Tibial artery (tissue), 4 donors: Measurements from ENCODE around the gene RPL28.

ENCODE experiments used
- DNase-seq, 2 donors: peaks; one replicate each; pipeline ENCODE4 v3.0.0-alpha.2; 2019
- H3K27ac ChIP-seq, 2 donors: fragments of 200-600 bp; sonication (generic) in 1 of 2; 1 replicate in 1 of 2; 2 replicates in 1 of 2; pipeline ENCODE4 v1.5.1; 2018 to 2019; ENCODE audit warnings: mild to moderate bottlenecking in 1 of 2
- H3K27me3 ChIP-seq, 2 donors: fragments of 200-600 bp; sonication (generic) in 1 of 2; one replicate each; pipeline versions ENCODE4 v1.5.1 to v1.6.0; 2016 to 2019
- H3K36me3 ChIP-seq, 3 donors: fragments of 200-600 bp; sonication (generic) in 2 of 3; one replicate each; pipeline ENCODE4 v1.5.1; 2016 to 2019; ENCODE audit warnings: mild to moderate bottlenecking in 2 of 3
- H3K4me1 ChIP-seq, 4 donors: fragments of 200-600 bp; sonication (generic) in 2 of 4; 1 replicate in 3 of 4; 2 replicates in 1 of 4; pipeline ENCODE4 v1.5.1; 2016 to 2019
- H3K4me3 ChIP-seq, 2 donors: fragments of 200-600 bp; sonication (generic) in 1 of 2; 1 replicate in 1 of 2; 2 replicates in 1 of 2; pipeline ENCODE4 v1.5.1; 2018 to 2019; ENCODE audit warnings: mild to moderate bottlenecking in 2 of 2
- H3K9me3 ChIP-seq, 3 donors: fragments of 200-600 bp; sonication (generic) in 1 of 3; one replicate each; pipeline ENCODE4 v1.5.1; 2016 to 2019
- intact Hi-C: fragments of 100-400 bp; cut with DNase I; formaldehyde crosslinking; loops from one replicate; pipeline ENCODE4 v1.15.0; 2023; ENCODE audit warnings: low total_unique reads
- TF ChIP-seq, protein P1 (sequence below), 2 experiments: fragments of 200-600 bp in 1 of 2; fragments of 450-650 bp in 1 of 2; IDR thresholded peaks; one replicate each; pipeline ENCODE4 v1.5.1; 2017 to 2019; ENCODE audit warnings: antibody characterized with exemption in 2 of 2, mild to moderate bottlenecking in 1 of 2, moderate library complexity in 1 of 2

The RPL28 gene

DNA sequence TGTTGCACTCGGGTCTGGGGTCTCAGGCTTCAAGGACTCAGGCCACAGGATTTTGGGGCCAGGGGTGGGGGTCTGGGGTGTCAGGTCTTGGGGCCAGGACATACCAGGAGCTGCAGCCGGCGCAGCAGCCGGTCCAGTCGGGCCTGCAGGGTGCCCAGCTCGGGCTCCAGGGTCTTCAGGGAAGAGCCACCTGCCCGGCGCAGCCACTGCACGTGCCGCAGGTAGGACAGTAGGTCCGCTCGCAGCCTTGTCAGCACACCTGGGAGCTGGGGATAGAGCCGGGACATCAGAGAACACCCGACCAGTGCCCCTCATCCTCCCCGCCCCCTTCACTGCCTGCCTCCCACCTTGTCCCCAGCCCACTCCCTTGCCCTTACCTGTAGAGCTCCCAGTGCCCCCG is 17.6 kb upstream of the RPL28 start:
- TF ChIP-seq, protein P1, sequence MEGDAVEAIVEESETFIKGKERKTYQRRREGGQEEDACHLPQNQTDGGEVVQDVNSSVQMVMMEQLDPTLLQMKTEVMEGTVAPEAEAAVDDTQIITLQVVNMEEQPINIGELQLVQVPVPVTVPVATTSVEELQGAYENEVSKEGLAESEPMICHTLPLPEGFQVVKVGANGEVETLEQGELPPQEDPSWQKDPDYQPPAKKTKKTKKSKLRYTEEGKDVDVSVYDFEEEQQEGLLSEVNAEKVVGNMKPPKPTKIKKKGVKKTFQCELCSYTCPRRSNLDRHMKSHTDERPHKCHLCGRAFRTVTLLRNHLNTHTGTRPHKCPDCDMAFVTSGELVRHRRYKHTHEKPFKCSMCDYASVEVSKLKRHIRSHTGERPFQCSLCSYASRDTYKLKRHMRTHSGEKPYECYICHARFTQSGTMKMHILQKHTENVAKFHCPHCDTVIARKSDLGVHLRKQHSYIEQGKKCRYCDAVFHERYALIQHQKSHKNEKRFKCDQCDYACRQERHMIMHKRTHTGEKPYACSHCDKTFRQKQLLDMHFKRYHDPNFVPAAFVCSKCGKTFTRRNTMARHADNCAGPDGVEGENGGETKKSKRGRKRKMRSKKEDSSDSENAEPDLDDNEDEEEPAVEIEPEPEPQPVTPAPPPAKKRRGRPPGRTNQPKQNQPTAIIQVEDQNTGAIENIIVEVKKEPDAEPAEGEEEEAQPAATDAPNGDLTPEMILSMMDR (IDR thresholded peaks at IDR 0.05), result no peak
- H3K27me3 ChIP-seq, result peaks cover 0 to 69% of the 10 kb centered on the region in 2 donors
- H3K36me3 ChIP-seq, result no peaks in the 10 kb centered on the region
- no peak overlapping the region for H3K27ac ChIP-seq
- no peak overlapping the region for H3K4me3 ChIP-seq
- H3K4me1 ChIP-seq, result peaks cover 0 to 23% (median 14%) of the 10 kb centered on the region in 4 donors
- H3K9me3 ChIP-seq, result no peaks in the 10 kb centered on the region
- intact Hi-C loops, result no loop called here
- DNase-seq, result no peak

DNA sequence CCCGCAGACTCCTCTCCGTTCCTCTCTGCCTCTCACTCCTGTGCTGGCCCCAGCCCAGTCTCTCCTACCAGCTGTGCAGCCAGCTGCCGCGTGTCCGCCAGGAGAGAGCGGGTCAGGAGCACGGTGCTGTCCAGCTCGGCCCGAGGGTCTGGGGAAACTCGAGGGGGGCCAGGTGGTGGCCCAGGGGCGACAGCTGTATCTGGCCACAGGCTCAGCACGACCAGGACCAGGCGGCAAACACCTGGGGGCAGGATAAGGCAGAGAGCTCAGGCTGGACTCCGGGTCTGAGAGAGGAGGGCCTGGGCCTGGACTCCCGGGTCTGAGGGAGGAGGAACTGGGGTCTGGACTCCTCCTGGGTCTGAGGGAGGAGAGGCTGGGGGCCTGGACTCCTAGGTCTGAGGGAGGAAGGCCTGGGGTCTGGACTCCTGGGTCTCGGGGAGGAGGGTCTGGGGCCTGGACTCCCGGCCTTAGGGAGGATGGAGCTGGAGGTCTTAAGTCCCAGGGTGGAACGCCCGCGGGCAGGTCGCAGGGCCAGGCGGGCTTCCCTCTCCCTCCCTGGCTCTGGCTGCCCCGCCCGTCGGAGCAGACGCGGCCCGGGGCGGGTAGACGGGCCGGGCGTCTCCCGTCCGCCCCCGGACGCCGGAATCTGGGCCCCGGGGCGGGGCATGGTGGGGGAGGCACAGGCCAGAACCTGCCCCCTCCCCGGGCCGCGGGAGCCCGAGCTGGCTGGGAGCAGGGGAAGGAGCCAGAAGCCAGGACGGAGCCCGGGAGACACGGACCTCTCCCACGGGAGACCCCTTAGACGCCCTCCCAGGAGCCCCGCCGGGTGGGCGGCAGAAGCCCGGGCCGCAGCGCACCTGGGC is 16.8 kb upstream of the RPL28 start:
- H3K4me3 ChIP-seq, result peak overlapping the region in 1 of 2 donors; percentile 31
- DNase-seq, result no peak
- intact Hi-C loops, result no loop called here
- H3K27me3 ChIP-seq, result peaks cover 0 to 77% of the 10 kb centered on the region in 2 donors
- no peak overlapping the region for H3K27ac ChIP-seq
- H3K4me1 ChIP-seq, result peaks cover 0 to 27% (median 14%) of the 10 kb centered on the region in 4 donors
- TF ChIP-seq, protein P1 (IDR thresholded peaks at IDR 0.05), result no peak
- H3K36me3 ChIP-seq, result no peaks in the 10 kb centered on the region
- H3K9me3 ChIP-seq, result no peaks in the 10 kb centered on the region

DNA sequence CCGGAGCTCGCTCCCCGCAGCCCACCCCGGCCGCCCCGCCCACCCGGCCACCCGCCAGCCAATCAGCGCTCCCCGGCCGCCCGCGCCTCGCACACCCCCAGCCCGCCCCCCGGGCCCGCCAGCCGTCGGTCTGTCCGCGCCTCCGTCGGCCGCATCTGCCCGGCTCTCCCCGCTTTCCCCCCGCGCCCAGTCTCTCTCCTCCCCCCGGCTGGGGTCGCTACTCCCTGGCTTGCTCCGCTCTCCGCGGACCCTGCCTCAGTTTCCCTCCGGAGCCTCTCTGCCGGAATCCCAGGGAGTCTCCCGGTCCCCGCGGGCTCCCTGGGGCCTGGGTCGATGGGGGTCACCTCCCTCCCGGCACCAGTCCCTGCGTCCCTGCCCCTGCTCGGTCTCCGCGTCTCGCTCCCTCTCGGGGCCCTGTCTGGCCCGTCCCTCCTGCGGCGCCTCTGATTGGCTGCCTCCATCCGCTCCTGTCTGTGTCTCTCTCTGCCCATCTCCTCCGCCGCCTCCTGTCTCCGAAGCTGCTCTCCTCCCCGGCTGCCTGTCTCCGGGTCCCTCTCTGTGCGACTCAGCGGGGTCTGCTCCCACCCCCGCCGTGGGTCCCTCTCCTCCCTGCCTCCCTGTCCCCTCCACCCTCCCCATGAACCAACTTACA is 16.0 kb upstream of the RPL28 start:
- H3K27me3 ChIP-seq, result peaks cover 0 to 85% of the 10 kb centered on the region in 2 donors

DNA sequence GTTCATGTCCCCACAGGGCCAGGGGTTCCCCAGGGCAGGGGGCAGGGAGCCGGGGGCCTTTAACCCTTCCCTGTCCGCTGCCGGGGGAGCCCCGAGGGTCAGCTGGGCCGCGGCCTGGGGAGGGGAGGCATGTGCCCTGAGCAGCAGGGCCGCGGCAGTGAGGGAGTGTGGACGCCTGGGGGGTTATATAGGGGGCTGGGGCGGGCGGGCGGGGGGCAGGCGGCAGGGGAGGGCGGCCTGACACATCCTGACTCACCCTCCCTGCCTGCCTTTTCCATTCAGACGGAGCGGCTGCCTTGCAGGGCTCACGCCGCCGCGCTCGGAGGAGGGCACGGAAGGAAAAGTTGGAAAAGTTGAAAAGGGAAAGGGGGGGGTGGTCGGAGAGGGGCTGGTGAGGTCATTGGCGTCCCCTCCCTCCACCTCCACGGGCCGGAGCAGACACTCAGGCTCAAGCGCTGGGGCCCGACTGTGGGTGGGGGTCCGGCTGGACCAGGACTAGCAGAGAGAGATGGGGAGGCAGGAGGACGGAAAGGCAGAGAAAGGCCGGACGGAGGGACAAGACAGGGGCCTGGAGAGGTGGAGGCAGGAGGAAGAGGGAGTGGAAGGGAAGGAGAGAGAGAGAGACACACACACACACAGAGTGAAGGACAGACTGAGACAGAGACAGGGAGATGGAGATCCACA is 15.3 kb upstream of the RPL28 start, which contains the start of gene IL11:
Gene IL11 (minus strand): TSS at position 159 of the 684 bp plus-strand sequence. CDS start 153 bp downstream, at position 6.
- TF ChIP-seq, protein P1 (IDR thresholded peaks at IDR 0.05), result no peak
- H3K9me3 ChIP-seq, result no peaks in the 10 kb centered on the region
- no peaks in the 10 kb centered on the region for H3K36me3 ChIP-seq
- no peak within 1 kb of the TSS for H3K27ac ChIP-seq
- intact Hi-C loops, result no loop called here
- H3K27me3 ChIP-seq, result peaks cover 2 to 90% of the 10 kb centered on the region in 2 donors
- H3K4me1 ChIP-seq, result peaks cover 0 to 34% (median 20%) of the 10 kb centered on the region in 4 donors
- peak within 1 kb of the TSS in 1 of 2 donors; percentile 31 for H3K4me3 ChIP-seq
- no peak for DNase-seq

More for the DNA sequence above, 16.0 kb upstream of the RPL28 start:
- Histone ChIP-seq H3K27ac (no peak overlapping the region), H3K4me1 (peaks cover 0 to 34% (median 20%) of the 10 kb centered on the region in 4 donors), H3K36me3 (no peaks in the 10 kb centered on the region), H3K9me3 (no peaks in the 10 kb centered on the region), H3K4me3 (peak overlapping the region in 1 of 2 donors; percentile 24)
- intact Hi-C loops, result no loop called here
- TF ChIP-seq, protein P1 (IDR thresholded peaks at IDR 0.05), result no peak
- no peak for DNase-seq

DNA sequence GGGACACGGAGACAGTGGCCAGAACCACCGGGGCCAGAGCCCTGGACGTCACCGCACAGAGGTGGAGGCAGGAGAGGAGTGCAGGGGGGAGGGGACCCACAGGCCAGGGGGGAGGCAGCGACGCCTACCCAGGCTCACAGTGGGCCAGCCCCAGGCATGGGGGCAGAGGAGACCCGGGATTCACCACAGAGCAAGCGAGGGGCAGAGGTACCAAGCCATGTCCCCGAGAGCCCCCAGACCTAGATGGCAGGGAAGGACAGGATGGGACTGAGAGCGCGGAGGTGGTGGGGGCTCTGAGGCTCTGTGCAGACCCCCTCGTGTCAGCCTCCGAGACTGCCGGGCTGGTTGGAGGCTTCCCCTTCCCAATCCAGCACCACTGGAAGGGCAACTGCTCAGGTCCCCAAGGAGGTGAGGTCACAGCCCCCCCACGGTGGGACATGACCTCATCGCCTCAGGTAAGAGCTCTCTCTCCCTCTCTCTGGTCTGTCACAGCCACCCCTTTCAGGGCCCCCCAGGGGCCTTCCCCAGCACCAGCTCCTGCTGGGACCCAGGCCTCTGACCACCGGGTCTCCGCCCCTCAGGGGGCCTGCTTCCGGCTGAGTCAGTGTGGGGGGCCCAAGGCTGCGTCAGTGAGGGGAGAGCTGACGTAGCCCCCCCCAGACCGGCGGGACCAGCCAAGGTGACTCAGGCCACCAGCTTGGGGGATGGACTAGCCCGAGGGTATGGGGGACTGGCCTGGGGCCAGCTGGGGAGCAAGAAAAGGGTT is 13.2 kb upstream of the RPL28 start:
- Histone ChIP-seq H3K27ac (no peak overlapping the region), H3K27me3 (peaks cover 4 to 99% of the 10 kb centered on the region in 2 donors), H3K4me1 (peaks cover 0 to 34% (median 20%) of the 10 kb centered on the region in 4 donors), H3K9me3 (no peaks in the 10 kb centered on the region), H3K4me3 (no peak overlapping the region), H3K36me3 (no peaks in the 10 kb centered on the region)
- intact Hi-C loops, result no loop called here
- TF ChIP-seq, protein P1 (IDR thresholded peaks at IDR 0.05), result no peak
- no peak for DNase-seq
